HUES48 (cell line): ENCODE results near the gene ALX4.

ENCODE experiments used
- H3K27ac ChIP-seq: one replicate; pipeline ENCODE4 v1.7.0; 2013; ENCODE audit warnings: low read depth, low read length, inconsistent platforms
- H3K27me3 ChIP-seq: 2 replicates; pipeline ENCODE4 v1.6.1; 2013; ENCODE audit warnings: mild to moderate bottlenecking, low read length; ENCODE audit not compliant: control insufficient read depth, insufficient read depth
- H3K36me3 ChIP-seq: 2 replicates; pipeline ENCODE4 v1.6.1; 2013; ENCODE audit warnings: low read length; ENCODE audit not compliant: control insufficient read depth, insufficient read depth
- H3K4me1 ChIP-seq: 2 replicates; pipeline ENCODE4 v1.6.1; 2013; ENCODE audit warnings: mild to moderate bottlenecking, low read length; ENCODE audit not compliant: control insufficient read depth, insufficient read depth
- H3K4me3 ChIP-seq: 2 replicates; pipeline ENCODE4 v1.5.1; 2013; ENCODE audit warnings: mild to moderate bottlenecking, low read depth, low read length
- H3K9ac ChIP-seq: 2 replicates; pipeline ENCODE4 v1.6.1; 2013; ENCODE audit warnings: mild to moderate bottlenecking, low read depth, low read length, moderate library complexity
- H3K9me3 ChIP-seq: 2 replicates; pipeline ENCODE4 v1.6.1; 2013; ENCODE audit warnings: low read length; ENCODE audit not compliant: control insufficient read depth, insufficient read depth

The ALX4 gene

DNA sequence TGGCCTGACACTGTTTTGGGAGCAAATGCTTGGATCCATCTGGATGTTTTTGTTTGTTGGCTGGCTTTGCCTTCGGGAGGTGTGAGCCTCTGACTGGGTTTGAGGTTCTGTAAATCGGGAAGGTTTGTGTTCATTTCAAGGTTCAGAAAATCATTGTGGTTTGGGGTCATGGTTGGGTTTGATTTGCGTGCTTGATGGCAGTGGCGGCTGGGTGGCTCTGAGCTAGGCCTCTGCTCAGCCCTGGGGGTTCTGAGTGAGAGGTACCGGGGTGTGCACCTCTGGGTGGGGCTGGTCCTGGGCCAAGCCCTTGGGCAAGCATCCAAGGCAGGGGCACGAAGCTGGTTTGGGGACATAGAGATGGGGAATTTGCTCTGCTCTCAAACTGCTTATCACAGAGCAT is 37.0 kb upstream of the ALX4 start:
- no peak overlapping the region for H3K4me3 ChIP-seq
- no peaks in the 10 kb centered on the region for H3K27me3 ChIP-seq
- no peaks in the 10 kb centered on the region for H3K36me3 ChIP-seq

DNA sequence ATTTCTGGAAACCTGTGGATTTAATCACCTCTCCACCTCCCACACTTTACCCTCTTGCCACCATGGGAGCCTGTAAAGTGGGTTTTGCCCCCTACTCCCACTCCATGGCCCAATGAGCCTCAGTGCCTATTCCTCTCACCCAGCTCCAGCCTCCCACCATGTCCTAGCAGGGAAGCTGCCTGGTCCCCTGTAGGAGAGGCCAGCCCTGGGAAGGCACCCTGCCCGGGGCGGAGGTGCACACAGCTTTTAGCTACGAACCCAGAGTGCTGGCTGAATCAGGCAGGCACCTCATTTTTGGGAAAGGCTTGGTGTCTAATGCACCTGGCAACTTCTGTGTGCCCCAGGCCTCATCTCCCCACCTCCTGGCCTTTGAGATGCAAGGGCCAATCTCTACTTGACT is 35.8 kb upstream of the ALX4 start:
- Histone ChIP-seq H3K4me3 (no peak overlapping the region), H3K27me3 (no peaks in the 10 kb centered on the region), H3K9ac (no peak overlapping the region), H3K4me1 (no peaks in the 10 kb centered on the region), H3K36me3 (no peaks in the 10 kb centered on the region), H3K27ac (no peak overlapping the region), H3K9me3 (no peaks in the 10 kb centered on the region)

More for the DNA sequence above, 37.0 kb upstream of the ALX4 start:
- Histone ChIP-seq H3K9me3 (no peaks in the 10 kb centered on the region), H3K9ac (no peak overlapping the region), H3K4me1 (no peaks in the 10 kb centered on the region), H3K27ac (no peak overlapping the region)

DNA sequence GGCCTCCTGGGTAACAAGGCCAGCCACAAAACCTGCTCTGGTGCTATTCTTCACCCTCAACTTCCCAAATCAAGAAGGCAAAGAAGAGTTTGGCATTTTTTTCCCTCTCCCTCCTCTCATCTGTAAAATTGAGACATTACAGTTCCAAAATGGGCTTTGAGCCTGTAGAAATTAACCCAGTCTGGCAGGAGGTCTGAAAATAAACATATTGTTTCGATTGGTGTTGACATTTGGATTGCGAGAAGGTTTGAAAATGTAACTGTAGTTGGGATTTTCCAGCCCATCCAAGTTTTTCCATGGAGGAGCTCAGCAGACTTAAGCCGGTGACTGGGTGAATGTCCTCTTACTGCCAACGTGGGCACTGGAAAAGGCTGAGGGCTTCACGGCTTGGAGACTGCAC is 35.0 kb upstream of the ALX4 start:
- Histone ChIP-seq H3K36me3 (no peaks in the 10 kb centered on the region), H3K9me3 (no peaks in the 10 kb centered on the region), H3K4me3 (no peak overlapping the region)

DNA sequence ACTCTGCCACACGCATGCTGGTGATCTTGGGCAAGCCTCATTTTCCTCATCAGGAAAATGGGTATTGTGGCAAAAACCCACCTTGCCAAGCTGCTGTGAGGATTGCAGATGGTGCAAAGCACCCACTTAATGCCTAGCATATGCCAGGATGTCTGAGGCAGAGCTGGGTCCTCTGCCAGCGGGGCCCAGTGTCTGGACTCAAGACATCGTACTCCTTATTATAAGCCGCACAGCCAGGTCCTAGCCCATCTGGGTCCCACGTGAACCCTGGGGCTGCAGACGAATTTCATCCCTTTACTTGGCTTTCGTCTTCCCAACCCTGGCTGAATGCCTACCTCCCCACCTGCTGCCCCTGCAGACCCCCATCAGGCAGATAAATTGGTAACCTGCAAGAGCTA is 34.5 kb upstream of the ALX4 start:
- no peak overlapping the region for H3K4me3 ChIP-seq
- H3K4me1 ChIP-seq, result peaks cover under 1% of the 10 kb centered on the region; the same call in 1 of the 2 replicates
- no peaks in the 10 kb centered on the region for H3K36me3 ChIP-seq
- peaks cover 4% of the 10 kb centered on the region; the same call in 1 of the 2 replicates for H3K27me3 ChIP-seq
- no peaks in the 10 kb centered on the region for H3K9me3 ChIP-seq
- no peak overlapping the region for H3K9ac ChIP-seq
- no peak overlapping the region for H3K27ac ChIP-seq

More for the DNA sequence above, 35.0 kb upstream of the ALX4 start:
- no peaks in the 10 kb centered on the region for H3K4me1 ChIP-seq
- no peak overlapping the region for H3K9ac ChIP-seq
- no peaks in the 10 kb centered on the region for H3K27me3 ChIP-seq
- no peak overlapping the region for H3K27ac ChIP-seq

DNA sequence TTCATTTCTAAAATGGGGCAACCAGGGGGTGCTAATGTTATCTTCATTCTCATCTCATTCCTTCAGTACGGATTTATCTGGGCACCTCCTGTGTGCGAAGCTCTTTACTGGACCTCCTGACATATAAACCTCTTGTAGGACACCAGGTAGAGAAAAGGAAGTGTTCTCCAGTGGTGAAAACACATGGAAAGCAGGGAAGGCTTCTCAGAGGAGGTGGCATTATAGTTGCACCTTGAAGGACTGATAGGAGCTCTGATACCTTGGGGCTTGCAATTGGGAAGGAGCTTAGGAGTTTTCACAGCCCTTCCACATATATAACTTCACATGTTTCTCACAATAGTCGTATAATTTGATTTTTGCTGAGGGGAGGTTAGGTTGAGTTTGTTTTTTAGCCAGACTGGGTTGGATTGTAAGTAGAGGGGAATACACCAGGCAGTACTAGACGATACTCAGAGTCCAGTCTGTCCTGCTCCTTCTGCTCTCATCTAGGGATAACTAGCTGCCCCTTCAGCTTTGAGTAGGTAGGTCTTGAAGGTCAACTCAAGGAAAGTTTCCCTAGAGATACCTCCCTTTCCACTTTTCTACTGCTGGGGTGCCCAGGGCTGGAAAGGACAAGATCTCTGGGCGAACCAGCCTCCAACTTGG is 34.0 kb upstream of the ALX4 start:
- H3K4me3 ChIP-seq, result no peak overlapping the region
- no peaks in the 10 kb centered on the region for H3K36me3 ChIP-seq
- H3K9me3 ChIP-seq, result no peaks in the 10 kb centered on the region
- H3K27ac ChIP-seq, result no peak overlapping the region
- no peak overlapping the region for H3K9ac ChIP-seq
- H3K4me1 ChIP-seq, result peaks cover 4% of the 10 kb centered on the region; the same call in 1 of the 2 replicates
- H3K27me3 ChIP-seq, result peaks cover 7% of the 10 kb centered on the region; the same call in 1 of the 2 replicates

DNA sequence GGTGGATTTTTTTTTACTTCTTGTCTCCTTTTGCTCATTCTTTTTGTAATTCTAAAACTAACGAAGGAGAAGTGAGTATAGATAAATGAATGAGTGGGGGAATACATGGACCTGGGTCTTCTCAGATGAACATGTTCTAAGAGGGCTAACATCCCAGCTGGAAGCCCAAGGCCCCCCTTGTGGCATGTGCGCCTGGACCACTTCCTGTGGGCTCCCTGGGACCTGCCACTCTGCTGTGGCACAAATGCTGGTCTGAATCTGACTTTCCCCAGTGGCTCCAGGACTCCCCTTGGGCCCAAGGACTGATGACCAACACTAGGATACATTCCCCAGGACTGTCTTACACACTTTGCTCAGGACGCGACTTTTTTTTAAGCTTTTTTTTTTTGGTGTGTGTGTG is 32.7 kb upstream of the ALX4 start:
- Histone ChIP-seq H3K9ac (no peak overlapping the region), H3K27ac (no peak overlapping the region), H3K4me1 (peaks cover 7% of the 10 kb centered on the region; the same call in 1 of the 2 replicates), H3K36me3 (no peaks in the 10 kb centered on the region), H3K4me3 (no peak overlapping the region), H3K27me3 (peaks cover 20% of the 10 kb centered on the region), H3K9me3 (no peaks in the 10 kb centered on the region)

DNA sequence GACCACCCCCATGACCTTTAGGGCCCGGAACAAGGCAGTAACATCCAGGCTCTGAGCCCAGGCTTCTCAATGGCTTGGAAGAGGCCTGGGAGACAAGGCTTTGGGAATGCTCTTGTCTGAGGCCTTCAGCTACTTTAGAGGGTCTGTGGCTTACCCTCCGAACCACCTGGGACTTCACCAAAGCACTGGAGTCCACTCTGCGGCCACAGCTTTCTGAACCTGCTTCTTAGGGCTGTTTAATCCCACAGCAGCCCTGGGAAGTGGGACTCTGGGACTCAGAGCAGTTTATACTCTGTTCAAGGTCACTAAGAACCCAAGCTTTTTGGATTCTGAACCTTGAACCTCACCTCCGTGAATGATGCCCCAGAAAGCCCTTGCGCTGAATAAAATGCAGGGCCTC is 30.7 kb upstream of the ALX4 start:
- Histone ChIP-seq H3K27me3 (peaks cover 39% of the 10 kb centered on the region), H3K4me3 (no peak overlapping the region), H3K9me3 (no peaks in the 10 kb centered on the region), H3K4me1 (peaks cover 12% of the 10 kb centered on the region), H3K36me3 (no peaks in the 10 kb centered on the region), H3K9ac (no peak overlapping the region), H3K27ac (no peak overlapping the region)

DNA sequence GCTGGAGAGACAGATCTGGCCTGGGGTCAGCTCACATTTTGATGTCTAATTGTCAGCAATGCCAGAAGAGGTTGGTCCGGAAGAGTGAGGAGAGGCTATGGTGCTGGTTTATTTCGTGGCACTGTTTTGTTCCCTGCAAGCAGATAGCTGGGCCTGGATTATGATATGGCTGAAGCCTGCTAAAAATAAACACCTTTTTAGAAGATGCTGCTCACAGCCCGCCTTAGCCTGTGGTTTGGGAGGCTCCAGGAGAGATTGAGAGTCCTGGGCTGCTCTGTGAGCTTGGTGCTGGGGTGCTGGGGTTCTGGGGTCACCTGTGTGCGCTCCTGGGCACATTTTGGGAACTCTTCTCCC is 29.6 kb upstream of the ALX4 start:
- no peaks in the 10 kb centered on the region for H3K9me3 ChIP-seq
- no peak overlapping the region for H3K9ac ChIP-seq
- no peak overlapping the region for H3K4me3 ChIP-seq
- peaks cover 51% of the 10 kb centered on the region for H3K27me3 ChIP-seq
- no peaks in the 10 kb centered on the region for H3K36me3 ChIP-seq
- peaks cover 22% of the 10 kb centered on the region for H3K4me1 ChIP-seq
- no peak overlapping the region for H3K27ac ChIP-seq

DNA sequence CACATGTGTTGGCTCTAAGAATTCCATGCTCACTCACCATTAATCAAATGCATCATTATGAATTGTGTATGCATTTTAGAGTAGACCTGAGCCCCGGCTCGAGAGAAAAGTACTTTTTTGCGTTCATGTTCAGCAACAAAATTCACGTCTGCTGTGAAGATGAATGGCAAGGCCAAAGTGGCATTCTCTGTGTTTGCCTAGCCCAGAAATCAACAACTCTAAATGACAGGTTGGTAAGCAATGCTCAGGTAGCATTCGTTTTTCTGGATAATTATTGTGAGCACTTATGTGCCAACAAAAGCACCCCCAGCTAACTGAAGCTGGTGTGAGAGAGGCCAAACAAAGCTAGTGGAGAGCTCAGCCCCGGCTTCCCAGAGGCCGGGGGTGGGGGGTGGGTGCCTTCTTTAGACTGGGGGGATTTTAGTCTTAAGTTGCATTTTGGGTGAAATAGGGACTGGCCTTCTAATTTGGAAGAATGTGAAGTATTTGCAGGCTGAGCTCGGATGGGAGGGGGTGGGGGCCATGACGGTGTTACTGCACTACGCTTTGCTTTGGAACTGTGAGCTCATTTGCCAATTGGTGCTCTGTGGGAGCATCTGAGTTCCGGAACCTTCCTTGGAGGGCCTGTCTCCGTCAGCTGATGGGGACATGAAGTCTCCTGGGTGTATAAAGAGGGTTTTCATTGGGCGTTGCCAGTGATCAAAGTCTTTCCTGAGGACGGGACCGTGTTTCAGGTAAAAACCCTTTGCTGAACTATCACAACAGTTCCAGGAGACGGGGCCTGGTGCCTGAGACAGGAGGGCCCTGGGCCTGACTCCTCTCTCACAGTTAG is 29.0 kb upstream of the ALX4 start:
- H3K27ac ChIP-seq, result no peak overlapping the region
- no peak overlapping the region for H3K9ac ChIP-seq
- H3K27me3 ChIP-seq, result peaks cover 57% of the 10 kb centered on the region
- H3K4me1 ChIP-seq, result peaks cover 28% of the 10 kb centered on the region
- no peak overlapping the region for H3K4me3 ChIP-seq
- H3K9me3 ChIP-seq, result no peaks in the 10 kb centered on the region
- no peaks in the 10 kb centered on the region for H3K36me3 ChIP-seq

DNA sequence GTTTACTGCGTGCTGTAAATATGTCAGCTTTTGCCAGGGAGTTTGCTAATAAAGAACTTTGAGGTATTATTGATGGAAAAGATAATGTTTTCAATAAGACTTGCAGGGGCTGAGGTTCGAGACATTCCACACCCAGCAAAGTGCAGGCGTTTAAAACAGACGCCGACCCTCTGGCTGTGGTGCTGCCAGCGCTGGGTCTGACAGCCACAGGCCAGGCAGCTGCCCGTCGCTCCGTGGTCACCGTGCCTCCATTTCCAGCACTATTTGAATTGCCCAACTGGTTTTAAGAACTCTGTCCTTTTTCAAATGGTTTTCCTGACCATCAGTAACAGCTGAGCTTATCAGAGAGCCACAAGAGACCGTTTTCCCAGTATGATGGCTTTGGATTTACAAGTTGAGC is 28.1 kb upstream of the ALX4 start:
- H3K4me3 ChIP-seq, result no peak overlapping the region

DNA sequence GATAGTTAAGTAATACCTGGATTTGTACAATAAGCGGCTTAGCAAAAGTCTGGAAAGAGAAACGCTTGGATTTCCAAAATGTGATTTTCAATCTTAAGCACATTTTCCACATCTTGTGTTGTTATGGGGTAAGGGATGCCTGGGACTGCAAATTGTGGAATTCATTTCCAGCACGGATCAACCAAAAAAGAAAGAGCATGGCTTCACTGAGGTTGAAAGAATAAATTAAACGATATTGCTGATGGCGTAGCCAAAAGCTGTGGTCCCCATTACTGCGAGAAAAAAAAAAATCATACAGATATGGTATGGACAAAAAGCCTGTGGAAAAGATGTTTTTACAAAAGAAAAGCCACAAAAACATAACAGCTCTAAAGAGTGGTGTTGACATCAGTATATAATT is 26.0 kb upstream of the ALX4 start:
- H3K36me3 ChIP-seq, result no peaks in the 10 kb centered on the region
- H3K9me3 ChIP-seq, result no peaks in the 10 kb centered on the region
- H3K4me1 ChIP-seq, result peaks cover 28% of the 10 kb centered on the region
- H3K4me3 ChIP-seq, result no peak overlapping the region
- H3K27ac ChIP-seq, result no peak overlapping the region
- no peak overlapping the region for H3K9ac ChIP-seq
- peaks cover 82% of the 10 kb centered on the region for H3K27me3 ChIP-seq

More for the DNA sequence above, 28.1 kb upstream of the ALX4 start:
- Histone ChIP-seq H3K36me3 (no peaks in the 10 kb centered on the region), H3K27ac (no peak overlapping the region), H3K27me3 (peaks cover 66% of the 10 kb centered on the region), H3K4me1 (peaks cover 28% of the 10 kb centered on the region), H3K9me3 (no peaks in the 10 kb centered on the region), H3K9ac (no peak overlapping the region)
